H9 (cell line): ENCODE results near the gene CDKL1. TPM values are rescaled to one million over a fixed set of nuclear protein-coding genes. Genes with fewer than 3 reads are reported as not detected.

Experiments
- DNase-seq: peaks from one replicate; pipeline ENCODE4 v3.0.0-alpha.2; 2017
- H2AFZ ChIP-seq: one replicate; pipeline ENCODE4 v1.6.1; 2013; ENCODE audit warnings: mild to moderate bottlenecking, low read length, control low read depth, moderate library complexity
- H2AK5ac ChIP-seq: 2 replicates; pipeline ENCODE4 v1.6.1; 2013; ENCODE audit warnings: low read length, control low read depth, mixed read lengths; ENCODE audit not compliant: insufficient read length
- H2BK120ac ChIP-seq: one replicate; pipeline ENCODE4 v1.6.1; 2013; ENCODE audit warnings: low read depth, mild to moderate bottlenecking, low read length, control low read depth, inconsistent platforms; ENCODE audit not compliant: poor library complexity, severe bottlenecking
- H2BK12ac ChIP-seq: 2 replicates; pipeline ENCODE4 v1.6.1; 2013; ENCODE audit warnings: low read length, control low read depth, mixed read lengths, low read depth; ENCODE audit not compliant: insufficient read length
- H2BK15ac ChIP-seq: 2 replicates; pipeline ENCODE4 v1.6.1; 2013; ENCODE audit warnings: low read depth, low read length, control low read depth
- H2BK20ac ChIP-seq: one replicate; pipeline ENCODE4 v1.6.1; 2013; ENCODE audit warnings: low read depth, mild to moderate bottlenecking, low read length, control low read depth, inconsistent platforms; ENCODE audit not compliant: poor library complexity, severe bottlenecking
- H2BK5ac ChIP-seq: 2 replicates; pipeline ENCODE4 v1.6.1; 2013; ENCODE audit warnings: low read length, control low read depth, mixed read lengths; ENCODE audit not compliant: insufficient read length
- H3K14ac ChIP-seq: 2 replicates; pipeline ENCODE4 v1.6.1; 2013; ENCODE audit warnings: low read length, control low read depth; ENCODE audit not compliant: insufficient read depth
- H3K18ac ChIP-seq: 2 replicates; pipeline ENCODE4 v1.6.1; 2013; ENCODE audit warnings: low read depth, mild to moderate bottlenecking, mixed read lengths, low read length, control low read depth; ENCODE audit not compliant: insufficient read length
- H3K23ac ChIP-seq: 2 replicates; pipeline ENCODE4 v1.6.1; 2013; ENCODE audit warnings: low read length, control low read depth, mixed read lengths, low read depth; ENCODE audit not compliant: insufficient read length
- H3K23me2 ChIP-seq: 2 replicates; pipeline ENCODE4 v1.6.1; 2013; ENCODE audit warnings: low read depth, mild to moderate bottlenecking, mixed read lengths, low read length, control low read depth; ENCODE audit not compliant: insufficient read length, poor library complexity, severe bottlenecking
- H3K27ac ChIP-seq: 2 replicates; pipeline ENCODE4 v1.5.1; 2013; ENCODE audit warnings: low read length, control low read depth, mixed read lengths, low read depth; ENCODE audit not compliant: insufficient read length
- H3K27me3 ChIP-seq: 2 replicates; pipeline ENCODE4 v1.6.1; 2013; ENCODE audit warnings: low read length, control low read depth, inconsistent platforms; ENCODE audit not compliant: insufficient read depth
- H3K4ac ChIP-seq: 2 replicates; pipeline ENCODE4 v1.6.1; 2013; ENCODE audit warnings: low read depth, mild to moderate bottlenecking, control low read depth, inconsistent platforms, low read length, moderate library complexity
- H3K4me1 ChIP-seq: 2 replicates; pipeline ENCODE4 v1.6.1; 2013; ENCODE audit warnings: low read length, control low read depth, inconsistent platforms; ENCODE audit not compliant: insufficient read depth
- H3K4me2 ChIP-seq: 2 replicates; pipeline ENCODE4 v1.6.1; 2013; ENCODE audit warnings: low read length, control low read depth, mixed read lengths; ENCODE audit not compliant: insufficient read length, insufficient read depth
- H3K56ac ChIP-seq: 2 replicates; pipeline ENCODE4 v1.6.1; 2013; ENCODE audit warnings: low read depth, mild to moderate bottlenecking, mixed read lengths, low read length, control low read depth; ENCODE audit not compliant: insufficient read length
- H3K79me1 ChIP-seq: 2 replicates; pipeline ENCODE4 v1.6.1; 2013; ENCODE audit warnings: low read depth, mild to moderate bottlenecking, moderate library complexity, low read length, control low read depth, inconsistent platforms; ENCODE audit not compliant: insufficient read depth, poor library complexity, severe bottlenecking
- H3K79me2 ChIP-seq: 2 replicates; pipeline ENCODE4 v1.6.1; 2013; ENCODE audit warnings: low read length, control low read depth, inconsistent platforms; ENCODE audit not compliant: insufficient read depth
- H3K9ac ChIP-seq: 2 replicates; pipeline ENCODE4 v1.6.1; 2013; ENCODE audit warnings: low read length, control low read depth, mixed read lengths; ENCODE audit not compliant: insufficient read length; ENCODE audit errors: extremely low read depth
- H3K9me3 ChIP-seq: one replicate; pipeline ENCODE4 v1.6.1; 2013; ENCODE audit warnings: low read depth, low read length, inconsistent platforms; ENCODE audit not compliant: control insufficient read depth
- H3T11ph ChIP-seq: one replicate; pipeline ENCODE4 v1.6.1; 2013; ENCODE audit warnings: mild to moderate bottlenecking, low read length, control low read depth, inconsistent platforms
- H4K20me1 ChIP-seq: one replicate; pipeline ENCODE4 v1.6.1; 2013; ENCODE audit not compliant: control insufficient read depth, insufficient read length, insufficient read depth
- H4K5ac ChIP-seq: 2 replicates; pipeline ENCODE4 v1.6.1; 2013; ENCODE audit warnings: low read depth, mild to moderate bottlenecking, mixed read lengths, low read length, control low read depth; ENCODE audit not compliant: insufficient read length
- H4K8ac ChIP-seq: replicated peaks from 2 replicates; pipeline ENCODE4 v1.6.1; 2013; ENCODE audit warnings: low read length, control low read depth, mixed read lengths, low read depth; ENCODE audit not compliant: insufficient read length
- H4K91ac ChIP-seq: 2 replicates; pipeline ENCODE4 v1.6.1; 2013; ENCODE audit warnings: low read depth, mild to moderate bottlenecking, moderate library complexity, mixed read lengths, low read length, control low read depth; ENCODE audit not compliant: insufficient read length
- H3K27ac Mint-ChIP-seq, 3 experiments: 2 replicates in 2 of 3; 3 replicates in 1 of 3; pipeline ENCODE4 v1.8.0; 2020 to 2021; ENCODE audit warnings: mixed read lengths in 3 of 3, mild to moderate bottlenecking in 1 of 3, moderate library complexity in 1 of 3
- H3K27me3 Mint-ChIP-seq: 2 replicates; pipeline ENCODE4 v1.8.0; 2021; ENCODE audit warnings: low read depth, mild to moderate bottlenecking, moderate library complexity, mixed read lengths
- H3K36me3 Mint-ChIP-seq, 3 experiments: 2 replicates in 2 of 3; 3 replicates in 1 of 3; pipeline ENCODE4 v1.8.0; 2020 to 2021; ENCODE audit warnings: low read depth in 3 of 3, mixed read lengths in 3 of 3; ENCODE audit not compliant: insufficient read depth in 1 of 3
- H3K4me1 Mint-ChIP-seq, 2 experiments: 2 replicates each; pipeline ENCODE4 v1.8.0; 2020; ENCODE audit warnings: mixed read lengths in 2 of 2
- H3K4me3 Mint-ChIP-seq, 2 experiments: 2 replicates in 1 of 2; 3 replicates in 1 of 2; pipeline ENCODE4 v1.8.0; 2020 to 2021; ENCODE audit warnings: mild to moderate bottlenecking in 2 of 2, mixed read lengths in 2 of 2, moderate library complexity in 1 of 2
- H3K9me3 Mint-ChIP-seq, 2 experiments: 2 replicates in 1 of 2; 3 replicates in 1 of 2; pipeline ENCODE4 v1.8.0; 2020; ENCODE audit warnings: mild to moderate bottlenecking in 2 of 2, mixed read lengths in 2 of 2, moderate library complexity in 1 of 2
- WGBS: extraction: QIAGEN DNeasy Blood & Tissue Kit; methylation state at CpG from one replicate; pipeline ENCODE4 v1.1.7; 2013; ENCODE audit warnings: missing lambda C conversion rate, low lambda C conversion rate, mixed read lengths; ENCODE audit not compliant: insufficient read length; ENCODE audit errors: extremely low coverage; 5-methylcytosine and 5-hydroxymethylcytosine counted together
- total RNA-seq: library from RNA; stranded (reverse); gene quantifications from 2 replicates; pipeline ENCODE4 v1.2.1, GENCODE V29; 2021
- TF ChIP-seq, protein P1 (sequence below): fragments of 200-600 bp; sonication (generic); conservative IDR thresholded peaks from 3 replicates; pipeline ENCODE4 v1.8.0; 2021; ENCODE audit warnings: antibody characterized with exemption, mild to moderate bottlenecking

Gene CDKL1
- total RNA-seq, 1 experiment from 2014 or later = 0.72 TPM

DNA sequence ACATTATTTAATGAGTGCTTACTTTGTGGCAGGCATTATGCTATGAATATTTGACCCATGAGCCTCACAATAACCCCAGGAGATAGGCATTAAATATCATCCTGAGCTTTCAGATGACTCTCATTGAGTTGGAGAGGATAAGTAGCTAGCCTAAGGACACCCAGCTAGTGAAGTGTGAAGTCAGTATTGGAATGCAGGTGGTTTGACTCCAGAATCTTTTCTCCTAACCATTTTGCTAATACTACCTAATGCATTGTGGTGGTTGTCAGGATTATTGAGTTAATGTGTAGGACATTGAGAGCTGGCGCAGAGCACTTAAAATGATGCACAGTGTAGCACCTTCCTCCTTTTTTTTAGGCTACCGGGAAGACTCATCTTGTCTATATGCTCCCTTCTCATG is 3.8 kb upstream of the CDKL1 start:
- H3K23ac ChIP-seq = no peak overlapping the region
- H2BK5ac ChIP-seq = no peak overlapping the region
- H3K27ac ChIP-seq = no peak overlapping the region
- no peak overlapping the region for H2BK120ac ChIP-seq
- H3K14ac ChIP-seq = no peak overlapping the region
- no peak overlapping the region for H3K56ac ChIP-seq
- H3K4ac ChIP-seq = no peak overlapping the region
- H3K4me3 Mint-ChIP-seq = no peak overlapping the region
- H3K4me2 ChIP-seq = no peak overlapping the region
- H3K79me1 ChIP-seq = no peaks in the 10 kb centered on the region
- TF ChIP-seq, protein P1, sequence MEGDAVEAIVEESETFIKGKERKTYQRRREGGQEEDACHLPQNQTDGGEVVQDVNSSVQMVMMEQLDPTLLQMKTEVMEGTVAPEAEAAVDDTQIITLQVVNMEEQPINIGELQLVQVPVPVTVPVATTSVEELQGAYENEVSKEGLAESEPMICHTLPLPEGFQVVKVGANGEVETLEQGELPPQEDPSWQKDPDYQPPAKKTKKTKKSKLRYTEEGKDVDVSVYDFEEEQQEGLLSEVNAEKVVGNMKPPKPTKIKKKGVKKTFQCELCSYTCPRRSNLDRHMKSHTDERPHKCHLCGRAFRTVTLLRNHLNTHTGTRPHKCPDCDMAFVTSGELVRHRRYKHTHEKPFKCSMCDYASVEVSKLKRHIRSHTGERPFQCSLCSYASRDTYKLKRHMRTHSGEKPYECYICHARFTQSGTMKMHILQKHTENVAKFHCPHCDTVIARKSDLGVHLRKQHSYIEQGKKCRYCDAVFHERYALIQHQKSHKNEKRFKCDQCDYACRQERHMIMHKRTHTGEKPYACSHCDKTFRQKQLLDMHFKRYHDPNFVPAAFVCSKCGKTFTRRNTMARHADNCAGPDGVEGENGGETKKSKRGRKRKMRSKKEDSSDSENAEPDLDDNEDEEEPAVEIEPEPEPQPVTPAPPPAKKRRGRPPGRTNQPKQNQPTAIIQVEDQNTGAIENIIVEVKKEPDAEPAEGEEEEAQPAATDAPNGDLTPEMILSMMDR = no peak
- peaks cover 21 to 39% of the 10 kb centered on the region in 2 experiments for H3K4me1 Mint-ChIP-seq
- no peaks in the 10 kb centered on the region for H3K9me3 ChIP-seq
- no peak overlapping the region for H2AK5ac ChIP-seq
- H3K27ac Mint-ChIP-seq = no peak overlapping the region
- WGBS = no CpG with 5 or more reads among the region's 2 CpGs
- no peak overlapping the region for H2BK12ac ChIP-seq
- peaks cover 10% of the 10 kb centered on the region for H3K23me2 ChIP-seq
- no peaks in the 10 kb centered on the region; the same call in 1 of the 2 replicates for H3K27me3 ChIP-seq
- H3K27me3 Mint-ChIP-seq = peaks cover 33% of the 10 kb centered on the region
- H3K4me1 ChIP-seq = peaks cover 6% of the 10 kb centered on the region; the same call in 1 of the 2 replicates
- H3K79me2 ChIP-seq = no peaks in the 10 kb centered on the region
- no peak overlapping the region for H2AFZ ChIP-seq
- no peak overlapping the region for H4K91ac ChIP-seq
- H2BK15ac ChIP-seq = no peak overlapping the region
- H4K5ac ChIP-seq = no peak overlapping the region
- no peak overlapping the region for H3K18ac ChIP-seq
- H3K36me3 Mint-ChIP-seq = peaks cover 0 to 3% (median 0%) of the 10 kb centered on the region in 3 experiments; a peak in 2 of 7 replicates
- no peak overlapping the region for H3T11ph ChIP-seq
- no peaks in the 10 kb centered on the region for H4K20me1 ChIP-seq
- no peak overlapping the region for H2BK20ac ChIP-seq
- no peak overlapping the region for H3K9ac ChIP-seq
- H4K8ac ChIP-seq = no peak overlapping the region
- H3K9me3 Mint-ChIP-seq = peaks cover 1 to 2% of the 10 kb centered on the region in 2 experiments; a peak in 3 of 5 replicates
- DNase-seq = no peak
